NCI-H69 (cell line): Measurements from ENCODE around the gene KIF6.

Experiments used
- DNase-seq: peaks from one replicate; lab custom pipeline; 2025; lab: John Stamatoyannopoulos, UW

Gene KIF6

GRCh38 chr6:39343396-39343870 is 381.8 kb downstream of the KIF6 start:
- DNase-seq: no peak

- no peak for DNase-seq
Measured at GRCh38 chr6:39342692-39343395, 382.4 kb downstream of the KIF6 start.

- no peak for DNase-seq
Measured at GRCh38 chr6:39341937-39342336, 383.3 kb downstream of the KIF6 start.

GRCh38 chr6:39341352-39341751 is 383.9 kb downstream of the KIF6 start:
- DNase-seq: no peak

GRCh38 chr6:39339868-39340550 is 385.2 kb downstream of the KIF6 start:
- peak; percentile 83 for DNase-seq

- peak; percentile 42 for DNase-seq
Measured at GRCh38 chr6:39339096-39339867, 385.9 kb downstream of the KIF6 start.

GRCh38 chr6:39338397-39338796 is 386.8 kb downstream of the KIF6 start:
- DNase-seq: no peak

- DNase-seq: no peak
Measured at GRCh38 chr6:39335780-39336545, 389.2 kb downstream of the KIF6 start.

GRCh38 chr6:39333644-39334438 is 391.4 kb downstream of the KIF6 start:
- no peak for DNase-seq

GRCh38 chr6:39330476-39330875 is 394.7 kb downstream of the KIF6 start:
- DNase-seq: peak; percentile 52

GRCh38 chr6:39330057-39330456 is 395.2 kb downstream of the KIF6 start:
- DNase-seq: no peak

GRCh38 chr6:39328066-39328465 is 397.1 kb downstream of the KIF6 start:
- no peak for DNase-seq

GRCh38 chr6:39327507-39327906 is 397.7 kb downstream of the KIF6 start:
- DNase-seq: no peak

- DNase-seq: peak; percentile 59
Measured at GRCh38 chr6:39322306-39322850, 402.8 kb downstream of the KIF6 start, which contains the start of gene KCNK16. KCNK16 (minus strand) TSS chr6:39322702; CDS start chr6:39322540, 162 bp downstream.

- no peak for DNase-seq
Measured at GRCh38 chr6:39321761-39322160, 403.4 kb downstream of the KIF6 start.

GRCh38 chr6:39320363-39320984 is 404.7 kb downstream of the KIF6 start:
- no peak for DNase-seq

- DNase-seq: no peak
Measured at GRCh38 chr6:39319621-39320362, 405.4 kb downstream of the KIF6 start.

GRCh38 chr6:39317256-39317655 is 408.0 kb downstream of the KIF6 start:
- DNase-seq: no peak

GRCh38 chr6:39314273-39314795 is 410.9 kb downstream of the KIF6 start, which contains the start of gene KCNK17:
KCNK17 (minus strand) TSS chr6:39314419; CDS start chr6:39314320, 99 bp downstream.
- no peak for DNase-seq
